ENCODE measurements around the gene MRPS5. TPM values are rescaled to one million over a fixed set of nuclear protein-coding genes. Genes with fewer than 3 reads are reported as not detected.

The MRPS5 gene
- total RNA-seq, 4 donors from 2014 or later: 31.1 to 46.6 (median 39.8) TPM

DNA sequence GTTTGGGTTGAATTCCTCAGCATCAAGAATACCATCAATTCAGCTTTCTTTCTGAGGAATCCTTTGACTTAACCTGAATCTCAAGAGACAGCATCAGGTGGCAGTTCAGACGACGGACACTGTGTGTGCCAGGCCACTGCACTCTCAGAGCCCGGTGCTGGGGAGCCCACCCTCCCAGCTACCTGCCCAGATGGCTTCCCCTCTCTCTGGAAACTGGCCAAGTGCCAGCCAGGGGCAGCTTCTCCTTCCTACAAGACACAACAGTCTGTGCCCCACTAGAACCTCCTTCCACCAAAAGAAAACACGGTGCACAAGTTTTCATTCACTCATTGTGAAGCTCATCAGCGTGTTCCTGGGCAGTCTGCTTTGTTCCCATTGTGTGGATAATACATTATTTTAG lies 67.6 kb downstream of the MRPS5 start:
- H3K4me1 ChIP-seq: no peaks in the 10 kb centered on the region
- peaks cover 0 to 58% (median 3%) of the 10 kb centered on the region in 4 donors for H3K27me3 ChIP-seq
- H3K9me3 ChIP-seq: no peaks in the 10 kb centered on the region
- TF ChIP-seq EP300 (IDR thresholded peaks at IDR 0.05) (no peak), POLR2A (IDR thresholded peaks at IDR 0.05; ENCODE audit: low read depth) (no peak), POLR2AphosphoS5 (IDR thresholded peaks at IDR 0.05) (no peak), CTCF (IDR thresholded peaks at IDR 0.05) (no peak)
- WGBS: 78% methylated on average over 5 of the region's 5 CpGs
- intact Hi-C loops (cut with DNase I): no loop called here
- DNase-seq (ENCODE audit: extremely low spot score): no peak
- no peak overlapping the region for H3K27ac ChIP-seq (replicated peaks in 1 of 4)
- H3K4me3 ChIP-seq: no peak overlapping the region
- no peaks in the 10 kb centered on the region for H3K36me3 ChIP-seq

GRCh38 chr2:95053543-95053942 lies 68.1 kb downstream of the MRPS5 start:
- Histone ChIP-seq H3K9me3 (no peaks in the 10 kb centered on the region), H3K27me3 (peaks cover 0 to 56% (median 3%) of the 10 kb centered on the region in 4 donors), H3K36me3 (no peaks in the 10 kb centered on the region), H3K4me3 (no peak overlapping the region), H3K27ac (replicated peaks in 1 of 4) (no peak overlapping the region), H3K4me1 (no peaks in the 10 kb centered on the region)
- no peak for DNase-seq (ENCODE audit: extremely low spot score)
- WGBS: 23% methylated on average over 8 of the region's 11 CpGs
- peak; percentile 13 to 32 (median 20) for TF ChIP-seq CTCF (IDR thresholded peaks at IDR 0.05)
- no peak for TF ChIP-seq EP300 (IDR thresholded peaks at IDR 0.05)
- intact Hi-C loops (cut with DNase I): no loop called here

DNA sequence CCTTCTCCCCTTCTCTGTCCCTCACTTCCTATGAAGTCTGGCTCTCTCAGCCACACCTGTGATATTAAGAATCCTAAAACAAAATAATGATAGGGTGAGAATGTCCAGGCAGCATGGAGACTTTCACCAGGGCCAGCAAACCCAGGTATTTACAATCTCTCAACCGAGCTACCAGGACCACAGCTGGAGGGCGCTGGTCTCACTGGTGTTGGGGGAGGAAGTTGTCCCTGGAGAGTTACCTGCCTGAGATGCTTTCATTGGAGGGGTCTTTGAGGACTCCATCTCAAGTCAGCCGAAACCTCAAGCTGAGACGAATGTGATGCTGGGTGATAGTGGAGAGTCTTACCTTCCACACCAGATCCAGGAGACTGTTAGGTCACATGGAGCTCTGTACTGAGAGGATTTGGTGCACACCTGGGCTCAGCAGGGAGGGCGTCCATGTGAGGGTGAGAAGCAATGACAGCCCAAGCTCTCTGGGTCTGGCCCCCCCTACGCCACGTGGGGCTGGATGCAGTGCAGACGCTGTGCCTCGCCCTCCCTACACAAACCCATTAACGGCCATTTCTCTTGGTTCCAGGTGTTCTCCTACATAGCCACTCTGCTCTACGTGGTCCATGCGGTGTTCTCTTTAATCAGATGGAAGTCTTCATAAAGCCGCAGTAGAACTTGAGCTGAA lies 68.7 kb downstream of the MRPS5 start:
- Histone ChIP-seq H3K9me3 (no peaks in the 10 kb centered on the region), H3K4me3 (no peak overlapping the region), H3K4me1 (no peaks in the 10 kb centered on the region), H3K27ac (replicated peaks in 1 of 4) (no peak overlapping the region), H3K27me3 (peaks cover 0 to 50% (median 3%) of the 10 kb centered on the region in 4 donors), H3K36me3 (no peaks in the 10 kb centered on the region)
- 90% methylated on average over 13 of the region's 13 CpGs for WGBS
- DNase-seq (ENCODE audit: extremely low spot score): no peak
- no peak for TF ChIP-seq CTCF (IDR thresholded peaks at IDR 0.05)
- TF ChIP-seq POLR2AphosphoS5 (IDR thresholded peaks at IDR 0.05): no peak
- TF ChIP-seq POLR2A (IDR thresholded peaks at IDR 0.05; ENCODE audit: low read depth): no peak
- TF ChIP-seq EP300 (IDR thresholded peaks at IDR 0.05): no peak
- intact Hi-C loops (cut with DNase I): no loop called here

- intact Hi-C loops (cut with DNase I): no loop called here
- no peak for DNase-seq (ENCODE audit: extremely low spot score)
- Histone ChIP-seq H3K9me3 (no peaks in the 10 kb centered on the region), H3K27me3 (peaks cover 0 to 47% (median 3%) of the 10 kb centered on the region in 4 donors), H3K36me3 (no peaks in the 10 kb centered on the region), H3K4me3 (no peak overlapping the region), H3K27ac (replicated peaks in 1 of 4) (no peak overlapping the region), H3K4me1 (no peaks in the 10 kb centered on the region)
- TF ChIP-seq CTCF (IDR thresholded peaks at IDR 0.05): no peak
- TF ChIP-seq EP300 (IDR thresholded peaks at IDR 0.05): no peak
- TF ChIP-seq POLR2AphosphoS5 (IDR thresholded peaks at IDR 0.05): no peak
- 93% methylated on average over 6 of the region's 6 CpGs for WGBS
Observed at GRCh38 chr2:95052307-95052706, 69.3 kb downstream of the MRPS5 start.

DNA sequence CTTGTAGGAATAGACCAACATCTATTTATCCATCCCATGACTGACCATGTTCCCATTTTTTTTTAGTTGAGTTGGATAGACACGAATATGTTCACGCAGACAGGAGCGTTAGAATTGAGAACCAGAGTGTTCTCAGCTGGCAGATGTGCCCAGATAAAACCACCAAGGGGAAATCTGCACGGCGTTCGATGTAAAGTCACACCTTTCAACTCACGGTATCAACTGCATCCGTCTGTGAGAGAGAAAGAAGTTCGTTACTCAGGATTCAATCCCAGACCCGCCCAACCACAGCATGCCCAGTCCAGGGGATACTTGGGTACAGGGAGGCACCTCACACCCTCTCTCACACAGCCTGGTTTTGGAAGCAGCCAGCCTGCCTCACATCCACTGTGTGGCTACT lies 70.0 kb downstream of the MRPS5 start:
- intact Hi-C loops (cut with DNase I): loop anchor here (2.0 kb wide), 1 partner anchor 29 kb away; no protein-coding TSS in a partner anchor
- no peak overlapping the region for H3K27ac ChIP-seq (replicated peaks in 1 of 4)

More for the DNA sequence above, 70.0 kb downstream of the MRPS5 start:
- Histone ChIP-seq H3K9me3 (no peaks in the 10 kb centered on the region), H3K36me3 (no peaks in the 10 kb centered on the region), H3K4me3 (no peak overlapping the region), H3K27me3 (peaks cover 0 to 44% (median 3%) of the 10 kb centered on the region in 4 donors), H3K4me1 (no peaks in the 10 kb centered on the region)
- DNase-seq (ENCODE audit: extremely low spot score): no peak
- TF ChIP-seq POLR2A (IDR thresholded peaks at IDR 0.05; ENCODE audit: low read depth) (no peak), POLR2AphosphoS5 (IDR thresholded peaks at IDR 0.05) (no peak), CTCF (IDR thresholded peaks at IDR 0.05) (no peak), EP300 (IDR thresholded peaks at IDR 0.05) (no peak)
- WGBS: 89% methylated on average over 10 of the region's 10 CpGs
